OCI-M2 (cell line): Measurements from ENCODE around the gene CCDC73.
"Not testable (repeated sequence)": the region's sequence is repeated elsewhere in the genome, so short reads cannot be mapped to it uniquely, and the experiment has no call there.

ENCODE experiments used
- DNase-seq: peaks from one replicate; lab custom pipeline; 2025; ENCODE audit not compliant: unreplicated experiment; lab: John Stamatoyannopoulos, UW

The CCDC73 gene

GRCh38 chr11:32597921-32598320, 196.5 kb downstream of the CCDC73 start:
- DNase-seq = no peak

- DNase-seq = not testable (repeated sequence)
Observed at GRCh38 chr11:32596114-32596513, 198.3 kb downstream of the CCDC73 start.

- DNase-seq = no peak
Observed at GRCh38 chr11:32594272-32594671, 200.2 kb downstream of the CCDC73 start.

GRCh38 chr11:32586576-32587190, 207.8 kb downstream of the CCDC73 start:
- no peak for DNase-seq

- DNase-seq = no peak
Observed at GRCh38 chr11:32584921-32585320, 209.5 kb downstream of the CCDC73 start.

GRCh38 chr11:32583459-32584271, 210.8 kb downstream of the CCDC73 start, which contains the start of gene EIF3M:
EIF3M (plus strand) TSS chr11:32583831; CDS start chr11:32583888, 57 bp downstream.
- peak; percentile 27 for DNase-seq

GRCh38 chr11:32581556-32581955, 212.9 kb downstream of the CCDC73 start:
- no peak for DNase-seq

- DNase-seq = no peak
Observed at GRCh38 chr11:32580967-32581366, 213.5 kb downstream of the CCDC73 start.

GRCh38 chr11:32576456-32576855, 218.0 kb downstream of the CCDC73 start:
- DNase-seq = no peak

GRCh38 chr11:32575070-32575469, 219.4 kb downstream of the CCDC73 start:
- DNase-seq = no peak

GRCh38 chr11:32574421-32574820, 220.0 kb downstream of the CCDC73 start:
- DNase-seq = no peak

- DNase-seq = no peak
Observed at GRCh38 chr11:32573228-32573627, 221.2 kb downstream of the CCDC73 start.

GRCh38 chr11:32571039-32571438, 223.4 kb downstream of the CCDC73 start:
- no peak for DNase-seq

- no peak for DNase-seq
Observed at GRCh38 chr11:32569313-32569881, 225.1 kb downstream of the CCDC73 start.

- no peak for DNase-seq
Observed at GRCh38 chr11:32567154-32567553, 227.3 kb downstream of the CCDC73 start.

- DNase-seq = no peak
Observed at GRCh38 chr11:32566517-32566916, 227.9 kb downstream of the CCDC73 start.

GRCh38 chr11:32563600-32563959, 230.9 kb downstream of the CCDC73 start:
- no peak for DNase-seq

- no peak for DNase-seq
Observed at GRCh38 chr11:32562839-32563599, 231.4 kb downstream of the CCDC73 start.

- DNase-seq = no peak
Observed at GRCh38 chr11:32561835-32562234, 232.6 kb downstream of the CCDC73 start.

- no peak for DNase-seq
Observed at GRCh38 chr11:32555895-32556294, 238.6 kb downstream of the CCDC73 start.

GRCh38 chr11:32555091-32555490, 239.4 kb downstream of the CCDC73 start:
- DNase-seq = no peak
